ENCODE measurements around the gene SORCS2. TPM values are rescaled to one million over a fixed set of nuclear protein-coding genes. Genes with fewer than 3 reads are reported as not detected.

SORCS2 gene
- total and polyA plus RNA-seq, 2 donors (not counting 1 experiment from before 2014, with no cell fraction given): not detected

- Mint-ChIP-seq H3K4me1 (no peaks in the 10 kb centered on the region), H3K4me3 (no peak overlapping the region), H3K27me3 (no peaks in the 10 kb centered on the region), H3K9me3 (ENCODE audit: insufficient read depth) (peaks cover 1% of the 10 kb centered on the region), H3K27ac (no peak overlapping the region)
- no peak overlapping the region for H2AFZ ChIP-seq (ENCODE audit: insufficient read depth, low read depth, low read length, poor library complexity, severe bottlenecking)
- no peak overlapping the region for H3K4me3 ChIP-seq (ENCODE audit: control extremely low read depth in 1 of 5, extremely low read depth in 1 of 5, insufficient read depth in 1 of 5, low read depth in 2 of 5, low read length in 4 of 5)
- peaks cover 0 to 27% (median 0%) of the 10 kb centered on the region in 3 donors for H3K9me3 ChIP-seq (ENCODE audit: control extremely low read depth in 1 of 3, control insufficient read depth in 2 of 3, insufficient read depth in 1 of 3, low read length in 2 of 3)
- ChIA-PET POLR2A (no interaction called here), CTCF (no interaction called here)
- no peak for DNase-seq
- no peaks in the 10 kb centered on the region for H3K27me3 ChIP-seq (replicated peaks in 1 of 4; ENCODE audit: control extremely low read depth in 1 of 4, control insufficient read depth in 3 of 4, insufficient read depth in 4 of 4, low read length in 3 of 4)
- no peaks in the 10 kb centered on the region for H4K20me1 ChIP-seq (ENCODE audit: control insufficient read depth, insufficient read depth, low read length, poor library complexity, severe bottlenecking)
- no peaks in the 10 kb centered on the region for H3K79me2 ChIP-seq (ENCODE audit: control insufficient read depth, insufficient read depth, low read length)
- intact Hi-C loops (cut with micrococcal nuclease): no loop called here
- WGBS (ENCODE audit: insufficient coverage): 82% methylated on average over 12 of the region's 12 CpGs
- no peak overlapping the region for H3K9ac ChIP-seq (ENCODE audit: low read length)
- H3K4me2 ChIP-seq (replicated peaks; ENCODE audit: low read depth, low read length, poor library complexity, severe bottlenecking): no peak overlapping the region
- H3K36me3 ChIP-seq (replicated peaks in 1 of 2; ENCODE audit: control extremely low read depth in 1 of 2, control insufficient read depth in 1 of 2, extremely low read depth in 1 of 2, insufficient read depth in 2 of 2, low read length in 1 of 2): no peaks in the 10 kb centered on the region
- no peak for TF ChIP-seq CTCF (IDR thresholded peaks at IDR 0.05)
- TF ChIP-seq EZH2 (IDR thresholded peaks at IDR 0.05; ENCODE audit: borderline replicate concordance, insufficient read depth, low read depth, low read length, poor library complexity, severe bottlenecking): no peak
- H3K4me1 ChIP-seq (ENCODE audit: control insufficient read depth in 2 of 2, insufficient read depth in 2 of 2, low read length in 2 of 2): no peaks in the 10 kb centered on the region
- no peak for ATAC-seq (ENCODE audit: low read depth)
- H3K27ac ChIP-seq (ENCODE audit: low read length in 2 of 2): no peak overlapping the region
Observed at GRCh38 chr4:7326306-7326692, 134.0 kb downstream of the SORCS2 start.

- no peak overlapping the region for H3K9ac ChIP-seq (ENCODE audit: low read length)
- no peak for ATAC-seq (ENCODE audit: low read depth)
- Mint-ChIP-seq H3K9me3 (ENCODE audit: insufficient read depth) (no peaks in the 10 kb centered on the region), H3K4me3 (no peak overlapping the region), H3K27ac (no peak overlapping the region), H3K4me1 (no peaks in the 10 kb centered on the region), H3K27me3 (no peaks in the 10 kb centered on the region)
- no peaks in the 10 kb centered on the region for H3K27me3 ChIP-seq (replicated peaks in 1 of 4; ENCODE audit: control extremely low read depth in 1 of 4, control insufficient read depth in 3 of 4, insufficient read depth in 4 of 4, low read length in 3 of 4)
- H3K9me3 ChIP-seq (ENCODE audit: control extremely low read depth in 1 of 3, control insufficient read depth in 2 of 3, insufficient read depth in 1 of 3, low read length in 2 of 3): peaks cover 0 to 21% (median 0%) of the 10 kb centered on the region in 3 donors
- H3K27ac ChIP-seq (ENCODE audit: low read length in 2 of 2): no peak overlapping the region
- no peaks in the 10 kb centered on the region for H3K79me2 ChIP-seq (ENCODE audit: control insufficient read depth, insufficient read depth, low read length)
- CTCF ChIA-PET: no interaction called here
- no peaks in the 10 kb centered on the region for H4K20me1 ChIP-seq (ENCODE audit: control insufficient read depth, insufficient read depth, low read length, poor library complexity, severe bottlenecking)
- no peaks in the 10 kb centered on the region for H3K36me3 ChIP-seq (replicated peaks in 1 of 2; ENCODE audit: control extremely low read depth in 1 of 2, control insufficient read depth in 1 of 2, extremely low read depth in 1 of 2, insufficient read depth in 2 of 2, low read length in 1 of 2)
- no peak overlapping the region for H3K4me2 ChIP-seq (replicated peaks; ENCODE audit: low read depth, low read length, poor library complexity, severe bottlenecking)
- no peak for TF ChIP-seq EZH2 (IDR thresholded peaks at IDR 0.05; ENCODE audit: borderline replicate concordance, insufficient read depth, low read depth, low read length, poor library complexity, severe bottlenecking)
- TF ChIP-seq CTCF (IDR thresholded peaks at IDR 0.05): no peak
- H2AFZ ChIP-seq (ENCODE audit: insufficient read depth, low read depth, low read length, poor library complexity, severe bottlenecking): no peak overlapping the region
- intact Hi-C loops (cut with micrococcal nuclease): no loop called here
- 80% methylated on average over 20 of the region's 20 CpGs for WGBS (ENCODE audit: insufficient coverage)
- no peak overlapping the region for H3K4me3 ChIP-seq (ENCODE audit: control extremely low read depth in 1 of 5, extremely low read depth in 1 of 5, insufficient read depth in 1 of 5, low read depth in 2 of 5, low read length in 4 of 5)
- no peak for DNase-seq
- H3K4me1 ChIP-seq (ENCODE audit: control insufficient read depth in 2 of 2, insufficient read depth in 2 of 2, low read length in 2 of 2): no peaks in the 10 kb centered on the region
- POLR2A ChIA-PET: no interaction called here
Observed at GRCh38 chr4:7326693-7327340, 134.5 kb downstream of the SORCS2 start.
